ENCODE measurements around the gene SLC25A4. TPM values are rescaled to one million over a fixed set of nuclear protein-coding genes. Genes with fewer than 3 reads are reported as not detected.

Gene SLC25A4
- total RNA-seq, 1 donor from 2014 or later, result 33.1 TPM

GRCh38 chr4:185182239-185182638 lies 39.2 kb downstream of the SLC25A4 start:
- Histone ChIP-seq H3K4me1 (no peaks in the 10 kb centered on the region), H3K27me3 (ENCODE audit: low read depth) (no peaks in the 10 kb centered on the region), H3K27ac (no peak overlapping the region), H3K4me3 (no peak overlapping the region), H3K36me3 (peaks cover 5% of the 10 kb centered on the region), H3K9me3 (no peaks in the 10 kb centered on the region)
- ATAC-seq, result no peak
- intact Hi-C loops (cut with DNase I), result no loop called here
- DNase-seq, result no peak
- TF ChIP-seq CTCF (IDR thresholded peaks at IDR 0.05), result no peak

GRCh38 chr4:185183622-185184281 lies 40.7 kb downstream of the SLC25A4 start:
- intact Hi-C loops (cut with DNase I), result no loop called here
- Histone ChIP-seq H3K27ac (no peak overlapping the region), H3K27me3 (ENCODE audit: low read depth) (no peaks in the 10 kb centered on the region), H3K9me3 (no peaks in the 10 kb centered on the region), H3K36me3 (peaks cover 14% of the 10 kb centered on the region), H3K4me3 (no peak overlapping the region), H3K4me1 (no peaks in the 10 kb centered on the region)
- peak; percentile 82 for TF ChIP-seq CTCF (IDR thresholded peaks at IDR 0.05)
- ATAC-seq (peak; percentile 72 to 80), DNase-seq (peak; percentile 60)

- intact Hi-C loops (cut with DNase I), result no loop called here
- no peak overlapping the region for H3K27ac ChIP-seq
- H3K27me3 ChIP-seq (ENCODE audit: low read depth), result no peaks in the 10 kb centered on the region
- DNase-seq, result no peak
- no peak for ATAC-seq
- H3K9me3 ChIP-seq, result no peaks in the 10 kb centered on the region
- no peak for TF ChIP-seq CTCF (IDR thresholded peaks at IDR 0.05)
- H3K36me3 ChIP-seq, result peaks cover 29% of the 10 kb centered on the region
- H3K4me3 ChIP-seq, result no peak overlapping the region
- H3K4me1 ChIP-seq, result no peaks in the 10 kb centered on the region
Measured at GRCh38 chr4:185186769-185187168, 43.7 kb downstream of the SLC25A4 start.

GRCh38 chr4:185189606-185190305 lies 46.7 kb downstream of the SLC25A4 start:
- Histone ChIP-seq H3K36me3 (peaks cover 29% of the 10 kb centered on the region), H3K4me3 (no peak overlapping the region), H3K27ac (no peak overlapping the region), H3K4me1 (no peaks in the 10 kb centered on the region), H3K9me3 (no peaks in the 10 kb centered on the region), H3K27me3 (ENCODE audit: low read depth) (no peaks in the 10 kb centered on the region)
- no peak for TF ChIP-seq CTCF (IDR thresholded peaks at IDR 0.05)
- intact Hi-C loops (cut with DNase I), result no loop called here
- ATAC-seq (no peak), DNase-seq (no peak)

- Histone ChIP-seq H3K9me3 (no peaks in the 10 kb centered on the region), H3K27me3 (ENCODE audit: low read depth) (no peaks in the 10 kb centered on the region), H3K4me3 (no peak overlapping the region), H3K27ac (no peak overlapping the region), H3K4me1 (no peaks in the 10 kb centered on the region), H3K36me3 (peaks cover 29% of the 10 kb centered on the region)
- no peak for TF ChIP-seq CTCF (IDR thresholded peaks at IDR 0.05)
- DNase-seq, result no peak
- ATAC-seq, result no peak
- intact Hi-C loops (cut with DNase I), result no loop called here
Measured at GRCh38 chr4:185190306-185190856, 47.3 kb downstream of the SLC25A4 start.
